SK-N-SH (cell line): ENCODE data around the gene LPCAT1. TPM values are rescaled to one million over a fixed set of nuclear protein-coding genes. Genes with fewer than 3 reads are reported as not detected.

ENCODE experiments used
- CTCF ChIA-PET: fragments of 300-600, 350-600 bp; formaldehyde crosslinking; extraction: SDS; loops from one replicate; lab custom pipeline; 2021; lab: Yijun Ruan, JAX
- POLR2A ChIA-PET: fragments of 350-600 bp; sonication (Branson Sonifier 250); formaldehyde crosslinking; extraction: SDS; loops from one replicate; lab custom pipeline; 2020; ENCODE audit warnings: antibody characterized with exemption, inconsistent platforms; lab: Yijun Ruan, JAX
- DNase-seq: peaks from one replicate; pipeline ENCODE4 v3.0.0; 2012
- H2AFZ ChIP-seq: fragments of 200-600 bp; sonication (generic); 2 replicates; pipeline ENCODE4 v1.8.1; 2016; ENCODE audit warnings: antibody characterized with exemption, mild to moderate bottlenecking, low read depth
- H3F3A ChIP-seq: fragments of 200-600 bp; sonication (generic); replicated peaks from 2 replicates; pipeline ENCODE3; 2016; ENCODE audit warnings: antibody characterized with exemption, mild to moderate bottlenecking; ENCODE audit not compliant: insufficient read depth
- H3K27ac ChIP-seq, 2 experiments: fragments of 200-500 bp in 1 of 2; fragments of 200-600 bp in 1 of 2; sonication (Bioruptor generic) in 1 of 2; sonication (generic), shearing (Covaris generic) in 1 of 2; 2 replicates each; pipeline versions ENCODE4 v1.5.1 to v1.6.1; 2014 to 2016; ENCODE audit warnings: low read depth in 2 of 2, inconsistent platforms in 1 of 2, low read length in 1 of 2, mild to moderate bottlenecking in 1 of 2, mixed read lengths in 1 of 2
- H3K27me3 ChIP-seq: fragments of 200-600 bp; sonication (generic), shearing (Covaris generic); 2 replicates; pipeline ENCODE4 v1.6.1; 2016; ENCODE audit warnings: mixed run types; ENCODE audit not compliant: insufficient read depth
- H3K36me3 ChIP-seq, 2 experiments: fragments of 200-500 bp in 1 of 2; fragments of 200-600 bp in 1 of 2; sonication (Bioruptor generic) in 1 of 2; sonication (generic) in 1 of 2; replicated peaks in 1 of 2; 2 replicates each; pipeline versions ENCODE3 to v1.5.1; 2014 to 2016; ENCODE audit warnings: low read length in 1 of 2, mild to moderate bottlenecking in 1 of 2; ENCODE audit not compliant: insufficient read depth in 2 of 2, control insufficient read depth in 1 of 2
- H3K4me1 ChIP-seq, 2 experiments: fragments of 200-500 bp in 1 of 2; fragments of 200-600 bp in 1 of 2; sonication (Bioruptor generic) in 1 of 2; sonication (generic), shearing (Covaris generic) in 1 of 2; 2 replicates each; pipeline versions ENCODE4 v1.5.1 to v1.6.1; 2014 to 2016; ENCODE audit warnings: low read depth in 1 of 2, low read length in 1 of 2, mixed run types in 1 of 2; ENCODE audit not compliant: insufficient read depth in 2 of 2, control insufficient read depth in 1 of 2
- H3K4me2 ChIP-seq: fragments of 200-600 bp; sonication (generic), shearing (Covaris generic); 2 replicates; pipeline ENCODE4 v1.6.1; 2017; ENCODE audit warnings: mixed run types
- H3K4me3 ChIP-seq, 2 experiments: fragments of 200-500 bp in 1 of 2; fragments of 200-600 bp in 1 of 2; sonication (Bioruptor generic) in 1 of 2; sonication (generic), shearing (Covaris generic) in 1 of 2; 2 replicates each; pipeline versions ENCODE4 v1.5.1 to v1.8.1; 2014 to 2016; ENCODE audit warnings: low read depth in 2 of 2, inconsistent platforms in 1 of 2, low read length in 1 of 2, mild to moderate bottlenecking in 1 of 2, mixed read lengths in 1 of 2, moderate library complexity in 1 of 2
- H3K79me2 ChIP-seq: fragments of 200-600 bp; sonication (generic); 2 replicates; pipeline ENCODE4 v1.8.1; 2017; ENCODE audit warnings: mild to moderate bottlenecking; ENCODE audit not compliant: insufficient read depth
- H3K9ac ChIP-seq: fragments of 200-600 bp; sonication (generic); 2 replicates; pipeline ENCODE4 v1.6.1; 2017; ENCODE audit warnings: mixed run types
- H3K9me2 ChIP-seq: fragments of 200-600 bp; sonication (generic); 2 replicates; pipeline ENCODE4 v1.6.1; 2017; ENCODE audit warnings: mixed run types
- H3K9me3 ChIP-seq: fragments of 200-600 bp; sonication (generic); 2 replicates; pipeline ENCODE4 v1.6.1; 2017; ENCODE audit warnings: mixed run types, mild to moderate bottlenecking, moderate library complexity
- H4K20me1 ChIP-seq: fragments of 200-600 bp; sonication (generic); 2 replicates; pipeline ENCODE4 v1.6.1; 2017; ENCODE audit warnings: mild to moderate bottlenecking, mixed run types; ENCODE audit not compliant: insufficient read depth
- CHD2 ChIP-seq: fragments of 150-350 bp; IDR thresholded peaks from 2 replicates; pipeline ENCODE4 v1.6.1; 2018; ENCODE audit warnings: low read length; ENCODE audit not compliant: partially characterized antibody
- CTCF ChIP-seq: fragments of 200-600 bp; sonication (generic); IDR thresholded peaks from 2 replicates; pipeline ENCODE4 v1.6.1; 2017; ENCODE audit warnings: antibody characterized with exemption, mild to moderate bottlenecking, moderate library complexity
- ELF1 ChIP-seq: IDR thresholded peaks from 2 replicates; pipeline ENCODE4 v1.4.0; 2012
- EP300 ChIP-seq, 2 experiments: IDR thresholded peaks; 2 replicates each; pipeline versions ENCODE4 v1.4.0 to v1.6.1; 2012; ENCODE audit warnings: borderline replicate concordance in 1 of 2, low read depth in 1 of 2, low read length in 1 of 2
- FOXJ3 ChIP-seq: sonication (generic); formaldehyde crosslinking; IDR thresholded peaks from 2 replicates; pipeline ENCODE4 v1.5.1; 2020; ENCODE audit warnings: mild to moderate bottlenecking, missing genetic modification reagents
- FOXM1 ChIP-seq: IDR thresholded peaks from 2 replicates; pipeline ENCODE4 v1.4.0; 2012; ENCODE audit warnings: low read depth, mild to moderate bottlenecking
- GATA2 ChIP-seq: sonication (generic); formaldehyde crosslinking; IDR thresholded peaks from 2 replicates; pipeline ENCODE4 v1.5.0; 2020; ENCODE audit warnings: mild to moderate bottlenecking, missing genetic modification reagents
- JUND ChIP-seq: IDR thresholded peaks from 2 replicates; pipeline ENCODE4 v1.4.0; 2012
- MAX ChIP-seq: IDR thresholded peaks from 2 replicates; pipeline ENCODE4 v1.4.0; 2012; ENCODE audit warnings: low read depth
- MXI1 ChIP-seq: IDR thresholded peaks from 2 replicates; pipeline ENCODE4 v1.6.1; 2012; ENCODE audit warnings: mild to moderate bottlenecking, low read depth, low read length, improper control_type of control experiment
- NRF1 ChIP-seq: IDR thresholded peaks from 2 replicates; pipeline ENCODE4 v1.6.1; 2012; ENCODE audit warnings: low read depth, mild to moderate bottlenecking, low read length
- PBX3 ChIP-seq: IDR thresholded peaks from 2 replicates; pipeline ENCODE4; 2012
- POLR2AphosphoS5 ChIP-seq: IDR thresholded peaks from 2 replicates; pipeline ENCODE4 v1.6.1; 2012; ENCODE audit warnings: low read depth, low read length
- RAD21 ChIP-seq: IDR thresholded peaks from 2 replicates; pipeline ENCODE4 v1.6.1; 2012; ENCODE audit warnings: mild to moderate bottlenecking, low read length
- RCOR1 ChIP-seq: fragments of 150-350 bp; IDR thresholded peaks from 2 replicates; pipeline ENCODE4 v1.6.1; 2017; ENCODE audit warnings: antibody characterized with exemption, low read length
- RFX5 ChIP-seq: IDR thresholded peaks from 2 replicates; pipeline ENCODE4 v1.6.1; 2012; ENCODE audit warnings: mild to moderate bottlenecking, improper control_type of control experiment, low read length
- RXRA ChIP-seq: IDR thresholded peaks from 2 replicates; pipeline ENCODE4 v1.4.0; 2012; ENCODE audit warnings: low read depth, mild to moderate bottlenecking, borderline replicate concordance
- TAF1 ChIP-seq: IDR thresholded peaks from 2 replicates; pipeline ENCODE4 v1.6.1; 2012; ENCODE audit warnings: low read depth, mild to moderate bottlenecking, low read length, moderate library complexity, borderline replicate concordance
- TCF12 ChIP-seq: IDR thresholded peaks from 2 replicates; pipeline ENCODE4 v1.4.0; 2012
- TEAD4 ChIP-seq: IDR thresholded peaks from 2 replicates; pipeline ENCODE4 v1.4.0; 2012; ENCODE audit warnings: mild to moderate bottlenecking, borderline replicate concordance; ENCODE audit not compliant: insufficient read depth
- USF2 ChIP-seq: fragments of 150-350 bp; IDR thresholded peaks from 2 replicates; pipeline ENCODE4 v1.6.1; 2017; ENCODE audit warnings: antibody characterized with exemption, low read length, low read depth, borderline replicate concordance
- WGBS: methylation state at CpG from one replicate; pipeline ENCODE4 v1.1.6; 2017; ENCODE audit warnings: low lambda C conversion rate; 5-methylcytosine and 5-hydroxymethylcytosine counted together
- polyA plus RNA-seq, 3 experiments: library from polyadenylated mRNA; depleted of rRNA; stranded (reverse); fragments of >200 nt; gene quantifications; 2 replicates each; pipeline ENCODE4 v1.2.3, GENCODE V29; 2012

LPCAT1 gene
- polyA plus RNA-seq, 1 of the 3 experiments (the other 2 are of a cell fraction), result 42.3 TPM

- no peak for TF ChIP-seq MAX
- TF ChIP-seq FOXM1, result no peak
- no peak for TF ChIP-seq FOXJ3 (CRISPR knock-in tag)
- no peak for TF ChIP-seq CTCF
- TF ChIP-seq TEAD4, result no peak
These were observed 3.9 kb upstream of the LPCAT1 start (continued) for GRCh38 chr5:1527533-1528205.

- H3K27ac ChIP-seq, result no peak overlapping the region
- H3K9ac ChIP-seq, result no peak overlapping the region
- no peak for DNase-seq
- CTCF ChIA-PET, result no interaction called here
- TF ChIP-seq RFX5, result no peak
- no peak for TF ChIP-seq MAX
- no peak for TF ChIP-seq RXRA
- TF ChIP-seq POLR2AphosphoS5, result no peak
- no peak for TF ChIP-seq EP300 (IDR thresholded peaks at IDR 0.05; ENCODE audit: borderline replicate concordance in 1 of 2, low read depth in 1 of 2, low read length in 1 of 2)
- no peak for TF ChIP-seq CHD2
- no peak for TF ChIP-seq RAD21
- TF ChIP-seq TCF12, result no peak
- TF ChIP-seq CTCF, result no peak
- TF ChIP-seq GATA2 (CRISPR knock-in tag), result no peak
- no peak for TF ChIP-seq JUND
- no peak for TF ChIP-seq MXI1
- no peak for TF ChIP-seq ELF1
- TF ChIP-seq NRF1, result no peak
- TF ChIP-seq FOXJ3 (CRISPR knock-in tag), result no peak
- TF ChIP-seq PBX3, result no peak
- no peak for TF ChIP-seq TAF1
- TF ChIP-seq TEAD4, result no peak
- no peak for TF ChIP-seq USF2
- TF ChIP-seq RCOR1, result no peak
- TF ChIP-seq, all 33 proteins: peak for 0
- Histone ChIP-seq H3K9me2 (no peaks in the 10 kb centered on the region), H3K36me3 (no peaks in the 10 kb centered on the region), H3F3A (no peaks in the 10 kb centered on the region), H3K79me2 (peaks cover 16% of the 10 kb centered on the region; the same call in 1 of the 2 replicates), H2AFZ (no peak overlapping the region), H3K4me1 (peaks cover 6 to 14% of the 10 kb centered on the region in 2 experiments; a peak in 2 of 4 replicates), H3K4me2 (no peak overlapping the region), H3K4me3 (no peak overlapping the region), H3K9me3 (no peaks in the 10 kb centered on the region), H3K27me3 (no peaks in the 10 kb centered on the region; the same call in 1 of the 2 replicates), H4K20me1 (peaks cover 12% of the 10 kb centered on the region)
- WGBS, result 82% methylated on average over 9 of the region's 9 CpGs
- POLR2A ChIA-PET, result no interaction called here
These were observed 2.9 kb upstream of the LPCAT1 start for GRCh38 chr5:1526681-1527131.
